Stomach (tissue), 9 donors: ENCODE data around the gene SERPINI1. TPM values are rescaled to one million over a fixed set of nuclear protein-coding genes. Genes with fewer than 3 reads are reported as not detected.

Experiments
- DNase-seq, 2 donors: peaks; one replicate each; pipeline versions ENCODE4 v3.0.0 to v3.0.0-alpha.2; 2013 to 2019
- H3K27ac ChIP-seq, 5 donors: fragments of 200-600 bp in 4 of 5; sonication (generic) in 4 of 5; one replicate each; pipeline ENCODE4 v1.5.1; 2013 to 2019; ENCODE audit warnings: mild to moderate bottlenecking in 1 of 5, moderate library complexity in 1 of 5
- H3K27me3 ChIP-seq, 3 donors: fragments of 200-600 bp; sonication (generic); one replicate each; pipeline ENCODE4 v1.5.1; 2017 to 2019; ENCODE audit warnings: mixed run types in 1 of 3
- H3K36me3 ChIP-seq, 4 donors: fragments of 200-600 bp; sonication (generic); 1 replicate in 3 of 4; 2 replicates in 1 of 4; pipeline ENCODE4 v1.5.1; 2016 to 2019
- H3K4me1 ChIP-seq, 4 donors: fragments of 200-600 bp; sonication (generic); one replicate each; pipeline ENCODE4 v1.5.1; 2016 to 2019
- H3K4me3 ChIP-seq, 4 donors: fragments of 200-600 bp; sonication (generic) in 3 of 4; one replicate each; pipeline ENCODE4 v1.5.1; 2016 to 2019; ENCODE audit warnings: mild to moderate bottlenecking in 1 of 4
- H3K9me3 ChIP-seq, 4 donors: fragments of 200-600 bp; sonication (generic); one replicate each; pipeline ENCODE4 v1.5.1; 2016 to 2019
- EP300 ChIP-seq: sonication (generic); formaldehyde crosslinking; IDR thresholded peaks from one replicate; pipeline ENCODE4 v1.6.1; 2017; ENCODE audit warnings: antibody characterized with exemption
- POLR2A ChIP-seq, 4 donors: fragments of 450-650 bp; IDR thresholded peaks; one replicate each; pipeline ENCODE4 v1.6.1; 2016; ENCODE audit warnings: antibody characterized with exemption in 4 of 4, control low read depth in 2 of 4, mild to moderate bottlenecking in 1 of 4, moderate library complexity in 1 of 4
- POLR2AphosphoS5 ChIP-seq, 3 donors: sonication (generic); formaldehyde crosslinking; IDR thresholded peaks; one replicate each; pipeline ENCODE4 v1.6.1; 2016; ENCODE audit warnings: antibody characterized with exemption in 3 of 3
- WGBS, 5 donors: extraction: QIAGEN DNeasy Blood & Tissue Kit in 3 of 5; methylation state at CpG; one replicate each; pipeline versions ENCODE4 v1.1.5 to v1.1.7; 2013 to 2018; 5-methylcytosine and 5-hydroxymethylcytosine counted together
- intact Hi-C: fragments of 100-400 bp; cut with DNase I; formaldehyde crosslinking; loops from one replicate; pipeline ENCODE4 v1.15.1; 2023; ENCODE audit warnings: low total_unique reads
- polyA plus RNA-seq, 3 donors: library from polyadenylated mRNA; stranded (reverse); fragments of 200-250 nt; gene quantifications; one replicate each; pipeline ENCODE4 v1.2.3, GENCODE V29; 2013
- total RNA-seq, 5 donors: library from RNA; depleted of rRNA; stranded (reverse); fragments of >200 nt; gene quantifications; one replicate each; pipeline versions ENCODE4 v1.1.0 to v1.2.3, GENCODE V29; 2014 to 2016
- TF ChIP-seq, protein P1 (sequence below), 7 experiments: fragments of 450-650 bp in 4 of 7; fragments of 200-600 bp in 3 of 7; sonication (generic) in 3 of 7; IDR thresholded peaks; one replicate each; pipeline ENCODE4 v1.5.1; 2016 to 2019; ENCODE audit warnings: antibody characterized with exemption in 7 of 7, control low read depth in 2 of 7, mild to moderate bottlenecking in 1 of 7
- donor health status: healthy with polysubstance abuse.
- donor health status: Bipolar disorder and iron deficiency.
- donor health status: healthy.

The SERPINI1 gene
- total and polyA plus RNA-seq, 8 donors = 5.9 to 8.6 (median 6.4) TPM; not detected in 3

DNA sequence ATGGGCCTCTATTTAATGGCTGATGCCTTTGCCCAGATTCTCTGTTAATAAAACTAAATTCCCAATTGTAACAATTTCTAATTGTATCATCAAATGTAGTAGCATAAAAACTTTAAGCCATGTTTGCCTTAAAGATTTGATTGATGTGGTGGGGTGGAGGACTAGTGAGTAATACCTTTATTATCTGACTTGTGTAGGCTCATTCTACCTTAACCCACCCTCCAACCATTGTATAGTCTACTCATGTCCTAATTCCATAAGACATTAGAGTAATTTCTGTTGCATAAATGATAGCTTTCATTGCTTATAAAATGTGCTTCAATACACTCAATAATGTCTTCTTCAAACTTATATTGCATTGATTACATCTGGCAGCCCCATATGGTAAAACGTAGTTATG is 25.8 kb downstream of the SERPINI1 start:
- H3K4me3 ChIP-seq = no peak overlapping the region
- H3K4me1 ChIP-seq = peaks cover 0 to 5% (median 0%) of the 10 kb centered on the region in 4 donors
- no peaks in the 10 kb centered on the region for H3K27me3 ChIP-seq
- no peaks in the 10 kb centered on the region for H3K36me3 ChIP-seq
- peaks cover 0 to 7% (median 0%) of the 10 kb centered on the region in 4 donors for H3K9me3 ChIP-seq
- no peak for DNase-seq
- TF ChIP-seq, protein P1, sequence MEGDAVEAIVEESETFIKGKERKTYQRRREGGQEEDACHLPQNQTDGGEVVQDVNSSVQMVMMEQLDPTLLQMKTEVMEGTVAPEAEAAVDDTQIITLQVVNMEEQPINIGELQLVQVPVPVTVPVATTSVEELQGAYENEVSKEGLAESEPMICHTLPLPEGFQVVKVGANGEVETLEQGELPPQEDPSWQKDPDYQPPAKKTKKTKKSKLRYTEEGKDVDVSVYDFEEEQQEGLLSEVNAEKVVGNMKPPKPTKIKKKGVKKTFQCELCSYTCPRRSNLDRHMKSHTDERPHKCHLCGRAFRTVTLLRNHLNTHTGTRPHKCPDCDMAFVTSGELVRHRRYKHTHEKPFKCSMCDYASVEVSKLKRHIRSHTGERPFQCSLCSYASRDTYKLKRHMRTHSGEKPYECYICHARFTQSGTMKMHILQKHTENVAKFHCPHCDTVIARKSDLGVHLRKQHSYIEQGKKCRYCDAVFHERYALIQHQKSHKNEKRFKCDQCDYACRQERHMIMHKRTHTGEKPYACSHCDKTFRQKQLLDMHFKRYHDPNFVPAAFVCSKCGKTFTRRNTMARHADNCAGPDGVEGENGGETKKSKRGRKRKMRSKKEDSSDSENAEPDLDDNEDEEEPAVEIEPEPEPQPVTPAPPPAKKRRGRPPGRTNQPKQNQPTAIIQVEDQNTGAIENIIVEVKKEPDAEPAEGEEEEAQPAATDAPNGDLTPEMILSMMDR (IDR thresholded peaks at IDR 0.05) = no peak
- TF ChIP-seq POLR2AphosphoS5 (IDR thresholded peaks at IDR 0.05) (no peak), EP300 (no peak), POLR2A (IDR thresholded peaks at IDR 0.05) (no peak)
- no peak overlapping the region for H3K27ac ChIP-seq
- WGBS, 5 donors = 68 to 86% (median 77%) methylated on average over 1 of the region's 1 CpG
- intact Hi-C loops = no loop called here

DNA sequence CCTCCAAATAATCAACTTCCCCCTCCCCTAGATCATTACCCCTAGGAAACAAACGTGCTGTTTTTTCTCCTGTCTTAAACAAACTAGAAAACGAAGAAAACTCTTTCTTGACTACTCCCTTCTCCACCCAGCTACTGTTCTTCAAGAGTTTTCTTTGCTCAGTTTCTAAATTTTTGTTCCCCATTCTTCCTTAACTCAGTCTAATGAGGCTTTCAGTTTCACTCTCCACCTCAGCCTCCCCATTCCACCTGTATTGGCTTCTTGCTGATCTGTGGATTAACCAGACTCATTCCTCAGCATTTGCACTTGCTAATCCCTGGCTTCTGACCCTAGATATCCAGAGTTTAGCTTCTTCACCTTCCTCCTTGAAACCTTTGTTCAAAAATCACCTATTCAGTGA is 26.8 kb downstream of the SERPINI1 start:
- Histone ChIP-seq H3K27me3 (no peaks in the 10 kb centered on the region), H3K9me3 (peaks cover 0 to 7% (median 0%) of the 10 kb centered on the region in 4 donors)
- TF ChIP-seq POLR2A (IDR thresholded peaks at IDR 0.05) (no peak), EP300 (no peak)

DNA sequence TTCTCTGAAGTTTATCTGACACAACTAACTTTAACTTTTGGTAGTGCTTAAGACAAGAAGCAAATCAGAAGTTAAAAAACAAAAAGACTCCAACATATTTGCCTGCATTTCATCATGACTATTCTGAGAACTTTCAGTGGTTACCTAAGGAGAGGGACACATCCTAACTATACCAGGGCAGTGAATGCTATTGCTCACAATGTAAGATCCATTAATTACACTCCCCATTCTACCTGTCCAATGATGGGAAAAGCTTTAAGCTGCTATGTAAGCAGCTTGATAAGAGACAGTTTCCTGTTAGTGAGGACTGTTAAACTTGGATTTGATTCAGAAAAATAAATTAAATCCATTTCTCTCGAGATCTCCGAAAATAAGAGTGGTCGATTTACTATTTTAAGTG is 37.5 kb downstream of the SERPINI1 start:
- TF ChIP-seq, protein P1 (IDR thresholded peaks at IDR 0.05) = no peak
- TF ChIP-seq POLR2A (IDR thresholded peaks at IDR 0.05) = no peak
- TF ChIP-seq POLR2AphosphoS5 (IDR thresholded peaks at IDR 0.05) = no peak
- no peak for TF ChIP-seq EP300
- Histone ChIP-seq H3K27ac (no peak overlapping the region), H3K36me3 (no peaks in the 10 kb centered on the region), H3K27me3 (no peaks in the 10 kb centered on the region), H3K4me3 (no peak overlapping the region), H3K9me3 (peaks cover 0 to 7% (median 6%) of the 10 kb centered on the region in 4 donors), H3K4me1 (peaks cover 0 to 12% (median 0%) of the 10 kb centered on the region in 4 donors)
- intact Hi-C loops = no loop called here
- no peak for DNase-seq
- WGBS, 5 donors = 57 to 76% (median 72%) methylated on average over 3 of the region's 3 CpGs

More for the DNA sequence above, 26.8 kb downstream of the SERPINI1 start:
- H3K36me3 ChIP-seq = no peaks in the 10 kb centered on the region
- H3K27ac ChIP-seq = no peak overlapping the region
- WGBS, 5 donors = 37 to 46% (median 45%) methylated on average over 2 of the region's 2 CpGs
- H3K4me3 ChIP-seq = no peak overlapping the region
- intact Hi-C loops = no loop called here
- no peak for DNase-seq
- H3K4me1 ChIP-seq = peaks cover 0 to 5% (median 0%) of the 10 kb centered on the region in 4 donors

DNA sequence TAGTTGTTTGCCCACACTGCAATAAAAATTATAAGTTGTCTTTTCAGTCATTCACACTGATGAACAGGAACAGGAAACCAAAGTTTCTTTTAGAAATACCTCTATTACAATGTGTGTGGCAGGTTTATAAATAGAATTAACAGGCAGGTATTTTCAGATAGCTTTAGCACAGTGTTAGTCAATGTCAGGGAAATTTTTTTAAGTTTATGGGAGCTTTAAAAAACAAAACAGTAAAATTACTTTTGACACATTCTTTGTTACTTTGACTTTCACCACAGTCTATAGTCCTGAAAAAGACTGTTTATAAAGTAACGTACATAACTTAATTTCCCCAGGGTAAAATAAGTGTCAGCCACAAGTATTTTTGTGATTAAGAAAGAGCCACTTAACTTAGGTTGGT is 38.1 kb downstream of the SERPINI1 start:
- H3K27ac ChIP-seq = no peak overlapping the region
- no peak for DNase-seq
- H3K36me3 ChIP-seq = no peaks in the 10 kb centered on the region
- peaks cover 0 to 12% (median 0%) of the 10 kb centered on the region in 4 donors for H3K4me1 ChIP-seq
- no peak for TF ChIP-seq POLR2AphosphoS5 (IDR thresholded peaks at IDR 0.05)
- TF ChIP-seq, protein P1 (IDR thresholded peaks at IDR 0.05) = no peak
- no peak overlapping the region for H3K4me3 ChIP-seq
- intact Hi-C loops = no loop called here
- peaks cover 0 to 13% (median 10%) of the 10 kb centered on the region in 4 donors for H3K9me3 ChIP-seq
- WGBS, 5 donors = 49 to 75% (median 68%) methylated on average over 1 of the region's 1 CpG
- H3K27me3 ChIP-seq = no peaks in the 10 kb centered on the region

DNA sequence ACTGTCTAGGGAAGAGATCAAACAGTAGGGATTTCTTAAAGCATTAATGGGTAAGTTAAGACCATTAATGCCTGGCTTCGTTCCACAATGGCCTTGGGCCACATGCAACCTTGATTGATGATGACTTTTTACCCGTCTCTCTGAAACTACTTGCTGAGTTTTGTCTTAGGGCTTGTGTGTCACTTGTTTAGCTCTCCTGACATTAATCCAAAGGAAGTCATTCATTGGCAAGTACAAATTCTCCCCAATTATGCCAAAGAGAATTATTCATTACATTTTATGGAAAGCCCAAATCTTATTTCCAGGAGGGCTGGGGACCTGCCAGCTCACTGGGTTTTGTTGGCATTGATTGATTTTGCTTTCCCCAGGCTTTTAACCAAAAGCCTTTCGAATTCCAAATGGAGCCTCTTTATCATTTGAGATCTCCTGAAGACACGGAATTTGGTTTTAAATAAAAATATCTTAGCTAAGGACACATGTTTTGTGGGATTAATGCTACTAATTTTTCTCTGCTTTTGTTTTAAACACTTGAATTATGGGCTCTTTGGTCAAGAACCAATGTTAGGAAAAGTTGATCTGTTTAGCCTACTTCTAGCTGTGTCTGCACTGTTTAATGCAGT is 40.7 kb downstream of the SERPINI1 start:
- peaks cover 0 to 12% (median 0%) of the 10 kb centered on the region in 4 donors for H3K4me1 ChIP-seq
- no peak overlapping the region for H3K27ac ChIP-seq
- TF ChIP-seq, protein P1 (IDR thresholded peaks at IDR 0.05) = no peak
- TF ChIP-seq EP300 (no peak), POLR2A (IDR thresholded peaks at IDR 0.05) (no peak), POLR2AphosphoS5 (IDR thresholded peaks at IDR 0.05) (no peak)
- H3K27me3 ChIP-seq = no peaks in the 10 kb centered on the region
- 24 to 53% (median 39%) methylated on average over 4 of the region's 4 CpGs for WGBS, 5 donors
- no peaks in the 10 kb centered on the region for H3K36me3 ChIP-seq
- DNase-seq = peak in 1 of 2 donors; percentile 9
- H3K9me3 ChIP-seq = peaks cover 0 to 13% (median 11%) of the 10 kb centered on the region in 4 donors
- H3K4me3 ChIP-seq = no peak overlapping the region
- intact Hi-C loops = no loop called here
